HCT116 (cell line): Measurements from ENCODE around the gene TMEM185B. TPM values are rescaled to one million over a fixed set of nuclear protein-coding genes. Genes with fewer than 3 reads are reported as not detected.

ENCODE experiments used
- ATAC-seq: fragments of 200-7000 bp; cut with Tn5 transposase; 2 replicates; pipeline ENCODE4 v1.9.1; 2020; ENCODE audit warnings: mild to moderate bottlenecking, moderate library complexity
- BruUV-seq: library from RNA; stranded (reverse); fragments of 400-500 nt; replicated peaks from 2 replicates; lab custom pipeline; 2021; lab: Mats Ljungman, UMichigan
- CTCF ChIA-PET: fragments of 300-600 bp; sonication (Branson Sonifier 250); formaldehyde crosslinking; loops from one replicate; lab custom pipeline; 2021; ENCODE audit warnings: antibody characterized with exemption; lab: Charles Lee
- POLR2A ChIA-PET: fragments of 300-600, 350-600 bp; sonication (Branson Sonifier 250); formaldehyde crosslinking; loops from one replicate; lab custom pipeline; 2021; ENCODE audit warnings: antibody characterized with exemption; lab: Charles Lee
- RAD21 ChIA-PET, 2 experiments: fragments of 300-600 bp; sonication (Branson Sonifier 250); formaldehyde crosslinking; loops; one replicate each; lab custom pipeline; 2023; ENCODE audit warnings: low total read pairs in 2 of 2; ENCODE audit not compliant: uncharacterized antibody in 2 of 2, unreplicated experiment in 2 of 2, low non-redundant PET in 1 of 2; lab: Charles Lee
- DNase-seq: peaks from one replicate; pipeline ENCODE4 v3.0.0-alpha.2; 2010; ENCODE audit warnings: low read depth, low spot score
- H2AFZ ChIP-seq: fragments of 200-600 bp; shearing (Covaris generic), sonication (generic); 2 replicates; pipeline ENCODE4 v1.6.1; 2017; ENCODE audit warnings: low read depth, mixed run types, mixed read lengths, antibody characterized with exemption, low read length; ENCODE audit not compliant: poor library complexity, severe bottlenecking
- H3K27ac ChIP-seq: 2 replicates; pipeline ENCODE4 v1.5.1; 2012; ENCODE audit warnings: low read depth, low read length
- H3K27me3 ChIP-seq: fragments of 200-600 bp; sonication (generic); 2 replicates; pipeline ENCODE4 v1.6.1; 2016; ENCODE audit warnings: mixed run types, low read length, mixed read lengths; ENCODE audit not compliant: insufficient read depth
- H3K36me3 ChIP-seq, 2 experiments: fragments of 200-500 bp in 1 of 2; fragments of 200-600 bp in 1 of 2; sonication (Bioruptor generic) in 1 of 2; sonication (generic) in 1 of 2; 2 replicates each; pipeline versions ENCODE4 v1.5.1 to v1.6.1; 2014 to 2016; ENCODE audit warnings: low read length in 2 of 2, inconsistent platforms in 1 of 2, mixed read lengths in 1 of 2, mixed run types in 1 of 2; ENCODE audit not compliant: insufficient read depth in 2 of 2, control insufficient read depth in 1 of 2
- H3K4me1 ChIP-seq, 2 experiments: fragments of 200-600 bp in 1 of 2; sonication (generic) in 1 of 2; 2 replicates each; pipeline versions ENCODE4 v1.5.1 to v1.6.1; 2012 to 2017; ENCODE audit warnings: low read length in 2 of 2, inconsistent platforms in 1 of 2, mild to moderate bottlenecking in 1 of 2, mixed read lengths in 1 of 2, mixed run types in 1 of 2, moderate library complexity in 1 of 2; ENCODE audit not compliant: insufficient read depth in 2 of 2, control insufficient read depth in 1 of 2
- H3K4me2 ChIP-seq: fragments of 200-600 bp; sonication (generic); 2 replicates; pipeline ENCODE4 v1.6.1; 2017; ENCODE audit warnings: mixed run types, low read length, mixed read lengths
- H3K4me3 ChIP-seq, 2 experiments: fragments of 200-600 bp in 1 of 2; sonication (generic) in 1 of 2; replicated peaks in 1 of 2; 2 replicates each; pipeline ENCODE4 v1.5.1; 2011 to 2016; ENCODE audit warnings: low read length in 2 of 2, control low read depth in 1 of 2, low read depth in 1 of 2, mild to moderate bottlenecking in 1 of 2, mixed read lengths in 1 of 2, mixed run types in 1 of 2
- H3K79me2 ChIP-seq: fragments of 200-600 bp; sonication (generic); 2 replicates; pipeline ENCODE4 v1.6.1; 2017; ENCODE audit warnings: mild to moderate bottlenecking, mixed run types, low read length, moderate library complexity, mixed read lengths; ENCODE audit not compliant: insufficient read depth
- H3K9ac ChIP-seq: fragments of 200-600 bp; sonication (generic); 2 replicates; pipeline ENCODE4 v1.6.1; 2016; ENCODE audit warnings: low read length, mixed read lengths
- H3K9me2 ChIP-seq: fragments of 200-600 bp; sonication (generic), shearing (Covaris generic); 2 replicates; pipeline ENCODE4 v1.6.1; 2017; ENCODE audit warnings: mixed run types, mild to moderate bottlenecking, moderate library complexity; ENCODE audit not compliant: insufficient read depth
- H3K9me3 ChIP-seq, 2 experiments: fragments of 200-500 bp in 1 of 2; fragments of 200-600 bp in 1 of 2; sonication (Bioruptor generic) in 1 of 2; sonication (generic) in 1 of 2; 2 replicates each; pipeline ENCODE4 v1.6.1; 2014 to 2017; ENCODE audit warnings: low read length in 2 of 2, mixed read lengths in 2 of 2, inconsistent platforms in 1 of 2, low read depth in 1 of 2, mild to moderate bottlenecking in 1 of 2, mixed run types in 1 of 2, moderate library complexity in 1 of 2; ENCODE audit not compliant: control insufficient read depth in 1 of 2, insufficient read depth in 1 of 2
- H4K20me1 ChIP-seq: fragments of 200-600 bp; sonication (generic), shearing (Covaris generic); 2 replicates; pipeline ENCODE4 v1.6.1; 2017; ENCODE audit warnings: mixed run types, mild to moderate bottlenecking, moderate library complexity; ENCODE audit not compliant: insufficient read depth
- CBX3 ChIP-seq: IDR thresholded peaks from 2 replicates; pipeline ENCODE4 v1.6.1; 2012; ENCODE audit warnings: low read depth
- CEBPB ChIP-seq: IDR thresholded peaks from 2 replicates; pipeline ENCODE4 v1.6.1; 2012; ENCODE audit warnings: low read depth
- CTCF ChIP-seq, 3 experiments: fragments of 200-600 bp in 1 of 3; sonication (generic) in 1 of 3; IDR thresholded peaks in 2 of 3; conservative IDR thresholded peaks in 1 of 3; 2 replicates each; pipeline ENCODE4 v1.5.1; 2012 to 2017; ENCODE audit warnings: low read depth in 2 of 3, low read length in 2 of 3, antibody characterized with exemption in 1 of 3, borderline replicate concordance in 1 of 3, control low read depth in 1 of 3, mild to moderate bottlenecking in 1 of 3, mixed read lengths in 1 of 3, mixed run types in 1 of 3, moderate library complexity in 1 of 3; ENCODE audit not compliant: insufficient read depth in 1 of 3
- EGR1 ChIP-seq: IDR thresholded peaks from 2 replicates; pipeline ENCODE4 v1.6.1; 2012; ENCODE audit warnings: low read depth
- ELF1 ChIP-seq: IDR thresholded peaks from 2 replicates; pipeline ENCODE4 v1.6.1; 2012; ENCODE audit warnings: low read depth, borderline replicate concordance
- EZH2 ChIP-seq: fragments of 200-600 bp; sonication (generic); IDR thresholded peaks from 2 replicates; pipeline ENCODE4 v1.6.1; 2017; ENCODE audit warnings: antibody characterized with exemption, mixed run types
- EZH2phosphoT487 ChIP-seq: fragments of 200-600 bp; IDR thresholded peaks from 2 replicates; pipeline ENCODE4 v1.6.1; 2018; ENCODE audit warnings: antibody characterized with exemption, borderline replicate concordance
- POLR2A ChIP-seq: IDR thresholded peaks from 2 replicates; pipeline ENCODE4 v1.7.0; 2011; ENCODE audit warnings: borderline replicate concordance; ENCODE audit not compliant: insufficient read depth, insufficient read length; ENCODE audit errors: extremely low read depth
- POLR2AphosphoS5 ChIP-seq: IDR thresholded peaks from 2 replicates; pipeline ENCODE4 v1.6.1; 2011; ENCODE audit warnings: mild to moderate bottlenecking, low read depth, low read length, moderate library complexity
- RAD21 ChIP-seq: IDR thresholded peaks from 2 replicates; pipeline ENCODE4 v1.6.1; 2012; ENCODE audit warnings: low read depth, mild to moderate bottlenecking
- SP1 ChIP-seq: IDR thresholded peaks from 2 replicates; pipeline ENCODE4 v1.6.1; 2012; ENCODE audit warnings: low read depth
- TCF7L2 ChIP-seq: IDR thresholded peaks from 2 replicates; pipeline ENCODE4 v1.7.0; 2011; ENCODE audit warnings: borderline replicate concordance, inconsistent platforms; ENCODE audit not compliant: insufficient read depth, insufficient read length; ENCODE audit errors: extremely low read depth
- YY1 ChIP-seq: IDR thresholded peaks from 2 replicates; pipeline ENCODE4 v1.6.1; 2011; ENCODE audit warnings: low read length, low read depth, moderate library complexity, mild to moderate bottlenecking; ENCODE audit not compliant: insufficient replicate concordance; ENCODE audit errors: extremely low read depth
- ZBTB33 ChIP-seq: IDR thresholded peaks from 2 replicates; pipeline ENCODE4 v1.6.1; 2011; ENCODE audit warnings: mild to moderate bottlenecking, low read length, moderate library complexity; ENCODE audit not compliant: insufficient replicate concordance; ENCODE audit errors: extremely low read depth
- ZFX ChIP-seq: fragments of 450-650 bp; IDR thresholded peaks from 2 replicates; pipeline ENCODE4 v1.6.1; 2017
- intact Hi-C: fragments of 100-400 bp; cut with micrococcal nuclease; formaldehyde crosslinking; loops from 2 replicates; pipeline ENCODE4 v1.10.0; 2022
- total RNA-seq: library from RNA; stranded (reverse); gene quantifications from one replicate; pipeline ENCODE4 v1.2.1, GENCODE V29; 2021; ENCODE audit not compliant: unreplicated experiment

TMEM185B gene
- total RNA-seq, 1 experiment from 2014 or later, result 27.1 TPM

- Histone ChIP-seq H4K20me1 (no peaks in the 10 kb centered on the region), H3K36me3 (no peaks in the 10 kb centered on the region), H3K27ac (no peak overlapping the region), H3K79me2 (peaks cover 57% of the 10 kb centered on the region), H3K4me2 (no peak overlapping the region), H3K27me3 (no peaks in the 10 kb centered on the region), H3K4me1 (peaks cover 0 to 10% of the 10 kb centered on the region in 2 experiments; a peak in 1 of 4 replicates), H3K4me3 (no peak overlapping the region), H2AFZ (no peak overlapping the region), H3K9me3 (no peaks in the 10 kb centered on the region), H3K9ac (no peak overlapping the region), H3K9me2 (no peaks in the 10 kb centered on the region)
- CTCF ChIA-PET, result no interaction called here
- TF ChIP-seq ELF1, result no peak
- no peak for TF ChIP-seq TCF7L2
- TF ChIP-seq EZH2, result no peak
- TF ChIP-seq EGR1, result no peak
- TF ChIP-seq YY1, result no peak
- no peak for TF ChIP-seq ZFX
- no peak for TF ChIP-seq POLR2AphosphoS5
- TF ChIP-seq CEBPB, result no peak
- TF ChIP-seq SP1, result no peak
- no peak for TF ChIP-seq EZH2phosphoT487
- intact Hi-C loops, result no loop called here
- no TSS peak for BruUV-seq
- no peak for DNase-seq
- ATAC-seq, result no peak
- RAD21 ChIA-PET, result no interaction called here
- POLR2A ChIA-PET, result interaction anchor here (1.0 kb wide), 1 partner anchor 17 kb away, joined by 3 read pairs; the partner anchor contains the start of gene RALB
These were observed 46.6 kb upstream of the TMEM185B start for GRCh38 chr2:120269816-120270215.

- Histone ChIP-seq H3K79me2 (peaks cover 56% of the 10 kb centered on the region), H3K27ac (no peak overlapping the region), H3K36me3 (no peaks in the 10 kb centered on the region), H2AFZ (no peak overlapping the region), H3K9me2 (no peaks in the 10 kb centered on the region), H3K9me3 (no peaks in the 10 kb centered on the region), H4K20me1 (no peaks in the 10 kb centered on the region), H3K9ac (no peak overlapping the region), H3K4me3 (no peak overlapping the region), H3K4me2 (no peak overlapping the region), H3K27me3 (no peaks in the 10 kb centered on the region), H3K4me1 (peaks cover 0 to 10% of the 10 kb centered on the region in 2 experiments; a peak in 1 of 4 replicates)
- CTCF ChIA-PET, result no interaction called here
- no peak for DNase-seq
- intact Hi-C loops, result no loop called here
- no TSS peak for BruUV-seq
- POLR2A ChIA-PET, result interaction anchor here (1.0 kb wide), 1 partner anchor 17 kb away, joined by 3 read pairs; the partner anchor contains the start of gene RALB
- ATAC-seq, result no peak
- RAD21 ChIA-PET, result no interaction called here
- TF ChIP-seq EGR1, result no peak
- TF ChIP-seq CTCF (IDR thresholded peaks at IDR 0.05 in 2 of 3, conservative IDR thresholded peaks at IDR 0.05 in 1 of 3; ENCODE audit: borderline replicate concordance in 1 of 3, insufficient read depth in 1 of 3, low read depth in 2 of 3, low read length in 2 of 3), result no peak
- no peak for TF ChIP-seq ELF1
- TF ChIP-seq YY1, result no peak
- TF ChIP-seq ZBTB33, result no peak
- TF ChIP-seq POLR2AphosphoS5, result no peak
- no peak for TF ChIP-seq EZH2phosphoT487
- TF ChIP-seq RAD21, result no peak
- TF ChIP-seq POLR2A, result no peak
- TF ChIP-seq SP1, result no peak
- no peak for TF ChIP-seq CBX3
- TF ChIP-seq CEBPB, result no peak
These were observed 46.0 kb upstream of the TMEM185B start for GRCh38 chr2:120269076-120269744.
